K562 (cell line): ENCODE results near the gene FAM110D. TPM values are rescaled to one million over a fixed set of nuclear protein-coding genes. Genes with fewer than 3 reads are reported as not detected.

Source experiments
- DMBX1 ChIP-seq: fragments of 250-450 bp; sonication (Bioruptor Pico); IDR thresholded peaks from 2 replicates; pipeline ENCODE4 v1.8.0; 2022; ENCODE audit warnings: inconsistent platforms, mild to moderate bottlenecking, moderate library complexity, borderline replicate concordance
- ELF4 ChIP-seq: fragments of 450-650 bp; formaldehyde crosslinking; IDR thresholded peaks from 2 replicates; pipeline ENCODE4 v1.4.0; 2022; ENCODE audit warnings: missing genetic modification characterization
- MXD1 ChIP-seq: fragments of 250-450 bp; sonication (Bioruptor Pico); IDR thresholded peaks from 2 replicates; pipeline ENCODE4 v1.8.0; 2021; ENCODE audit warnings: borderline replicate concordance, mild to moderate bottlenecking, moderate library complexity; ENCODE audit not compliant: poor library complexity, severe bottlenecking
- NFATC3 ChIP-seq: fragments of 450-650 bp; IDR thresholded peaks from 2 replicates; pipeline ENCODE4 v1.6.1; 2017; ENCODE audit warnings: mild to moderate bottlenecking
- SMARCA5 ChIP-seq: fragments of 450-650 bp; IDR thresholded peaks from 2 replicates; pipeline ENCODE4 v1.6.1; 2016
- ZBTB17 ChIP-seq: fragments of 450-650 bp; formaldehyde crosslinking; IDR thresholded peaks from 2 replicates; pipeline ENCODE4 v1.4.0; 2020; ENCODE audit warnings: mild to moderate bottlenecking
- ZFPM2 ChIP-seq: fragments of 250-450 bp; sonication (Bioruptor Pico); IDR thresholded peaks from 2 replicates; pipeline ENCODE4 v1.5.1; 2022; ENCODE audit warnings: mild to moderate bottlenecking
- ZNF318 ChIP-seq, 2 experiments: fragments of 450-650 bp; IDR thresholded peaks; 2 replicates each; pipeline ENCODE4 v1.6.1; 2016; ENCODE audit warnings: mild to moderate bottlenecking in 2 of 2, borderline replicate concordance in 1 of 2, low read depth in 1 of 2, moderate library complexity in 1 of 2
- ZZZ3 ChIP-seq: fragments of 450-650 bp; IDR thresholded peaks from 2 replicates; pipeline ENCODE4 v1.6.1; 2016; ENCODE audit warnings: antibody characterized with exemption, mild to moderate bottlenecking, moderate library complexity
- polyA plus RNA-seq, 8 experiments: library from polyadenylated mRNA; depleted of rRNA in 4 of 8; stranded (reverse) in 5 of 8; unstranded in 3 of 8; fragments of >200 nt; fragmentation: Nextera tagmentation in 2 of 8; fragmentation: Illumina TruSeq in 1 of 8; extraction: Ambion mirVana in 2 of 8; extraction: Trizol in 1 of 8; gene quantifications; 2 replicates each; pipeline versions ENCODE4 v1.2.1 to v1.2.3, GENCODE V29; 2011 to 2014; ENCODE audit warnings: inconsistent platforms in 1 of 8, missing spikeins in 1 of 8
- total RNA-seq, 7 experiments: library from RNA; depleted of rRNA in 6 of 7; stranded (reverse); fragments of >200 nt in 6 of 7; fragmentation: Illumina TruSeq in 2 of 7; extraction: Trizol in 2 of 7; gene quantifications; 2 replicates each; pipeline versions ENCODE4 v1.2.1 to v1.2.3, GENCODE V29; 2011 to 2021; ENCODE audit warnings: low replicate concordance in 1 of 7
- TF ChIP-seq, protein P1 (sequence below): sonication (generic); formaldehyde crosslinking; IDR thresholded peaks from 2 replicates; pipeline ENCODE4 v1.8.1; 2023; ENCODE audit warnings: mild to moderate bottlenecking, missing genetic modification reagents, moderate library complexity

The FAM110D gene
- total and polyA plus RNA-seq, 9 of the 15 experiments (the other 6 are each of a cell fraction or from before 2014, with no cell fraction given), result 0.04 to 1.1 (median 0.33) TPM

GRCh38 chr1:26125946-26126320, 32.9 kb upstream of the FAM110D start (continued):
- TF ChIP-seq, protein P1, sequence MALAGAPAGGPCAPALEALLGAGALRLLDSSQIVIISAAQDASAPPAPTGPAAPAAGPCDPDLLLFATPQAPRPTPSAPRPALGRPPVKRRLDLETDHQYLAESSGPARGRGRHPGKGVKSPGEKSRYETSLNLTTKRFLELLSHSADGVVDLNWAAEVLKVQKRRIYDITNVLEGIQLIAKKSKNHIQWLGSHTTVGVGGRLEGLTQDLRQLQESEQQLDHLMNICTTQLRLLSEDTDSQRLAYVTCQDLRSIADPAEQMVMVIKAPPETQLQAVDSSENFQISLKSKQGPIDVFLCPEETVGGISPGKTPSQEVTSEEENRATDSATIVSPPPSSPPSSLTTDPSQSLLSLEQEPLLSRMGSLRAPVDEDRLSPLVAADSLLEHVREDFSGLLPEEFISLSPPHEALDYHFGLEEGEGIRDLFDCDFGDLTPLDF (CRISPR knock-in tag), result 0 out of 2 replicates have a peak, but pooled peaks have one; percentile 2
- TF ChIP-seq DMBX1 (peak; percentile 17; the same call in 1 of the 2 replicates), ZZZ3 (0 out of 2 replicates have a peak, but pooled peaks have one; percentile 30), ELF4 (CRISPR knock-in tag) (peak; percentile 28; the same call in 1 of the 2 replicates), NFATC3 (no peak; the same call in 1 of the 2 replicates), MXD1 (no peak), ZFPM2 (CRISPR knock-in tag) (no peak), ZNF318 (IDR thresholded peaks at IDR 0.05; ENCODE audit: borderline replicate concordance in 1 of 2, low read depth in 1 of 2) (0 out of 4 replicates have a peak, but pooled peaks of 1 of the 2 experiments have one; percentile 53), SMARCA5 (peak; percentile 47), ZBTB17 (CRISPR knock-in tag) (0 out of 2 replicates have a peak, but pooled peaks have one; percentile 46)
